ENCODE results near the gene LAMP2.
"Not testable (repeated sequence)": the region's sequence is repeated elsewhere in the genome, so short reads cannot be mapped to it uniquely, and the experiment has no call there.

LAMP2 gene

GRCh38 chrX:120468825-120469525 is at the start of gene LAMP2:
LAMP2 (minus strand) TSS chrX:120469296; CDS start chrX:120469169, 127 bp downstream.
- DNase-seq (ENCODE audit: low spot score) = peak; percentile 93

GRCh38 chrX:120517936-120518335 is 48.8 kb upstream of the LAMP2 start:
- DNase-seq (ENCODE audit: low spot score) = no peak

GRCh38 chrX:120514236-120514635 is 45.1 kb upstream of the LAMP2 start:
- no peak for DNase-seq (ENCODE audit: low spot score)

GRCh38 chrX:120512627-120513026 is 43.5 kb upstream of the LAMP2 start:
- no peak for DNase-seq (ENCODE audit: low spot score)

GRCh38 chrX:120512222-120512621 is 43.1 kb upstream of the LAMP2 start:
- no peak for DNase-seq (ENCODE audit: low spot score)

- no peak for DNase-seq (ENCODE audit: low spot score)
Observed at GRCh38 chrX:120504569-120504968, 35.5 kb upstream of the LAMP2 start.

GRCh38 chrX:120499301-120500072 is 30.4 kb upstream of the LAMP2 start:
- no peak for DNase-seq (ENCODE audit: low spot score)

- DNase-seq (ENCODE audit: low spot score) = not testable (repeated sequence)
Observed at GRCh38 chrX:120490119-120490518, 21.0 kb upstream of the LAMP2 start.

- DNase-seq (ENCODE audit: low spot score) = no peak
Observed at GRCh38 chrX:120486786-120487185, 17.7 kb upstream of the LAMP2 start.

- DNase-seq (ENCODE audit: low spot score) = peak; percentile 90
Observed at GRCh38 chrX:120485638-120486520, 16.8 kb upstream of the LAMP2 start.

- DNase-seq (ENCODE audit: low spot score) = peak; percentile 25
Observed at GRCh38 chrX:120485315-120485637, 16.2 kb upstream of the LAMP2 start.

- no peak for DNase-seq (ENCODE audit: low spot score)
Observed at GRCh38 chrX:120477453-120477852, 8.4 kb upstream of the LAMP2 start.

GRCh38 chrX:120476714-120477113 is 7.6 kb upstream of the LAMP2 start:
- DNase-seq (ENCODE audit: low spot score) = no peak

- not testable (repeated sequence) for DNase-seq (ENCODE audit: low spot score)
Observed at GRCh38 chrX:120475447-120475846, 6.4 kb upstream of the LAMP2 start.

GRCh38 chrX:120474085-120474484 is 5.0 kb upstream of the LAMP2 start:
- DNase-seq (ENCODE audit: low spot score) = no peak

- not testable (repeated sequence) for DNase-seq (ENCODE audit: low spot score)
Observed at GRCh38 chrX:120469657-120470056, 561 bp upstream of the LAMP2 start.

GRCh38 chrX:120468479-120468824 is 644 bp downstream of the LAMP2 start:
- DNase-seq (ENCODE audit: low spot score) = no peak

GRCh38 chrX:120468071-120468470 is 1.0 kb downstream of the LAMP2 start:
- no peak for DNase-seq (ENCODE audit: low spot score)

GRCh38 chrX:120464411-120464810 is 4.7 kb downstream of the LAMP2 start:
- no peak for DNase-seq (ENCODE audit: low spot score)

GRCh38 chrX:120463241-120463640 is 5.9 kb downstream of the LAMP2 start:
- DNase-seq (ENCODE audit: low spot score) = peak; percentile 58

- DNase-seq (ENCODE audit: low spot score) = no peak
Observed at GRCh38 chrX:120462370-120462769, 6.7 kb downstream of the LAMP2 start.

- DNase-seq (ENCODE audit: low spot score) = no peak
Observed at GRCh38 chrX:120459309-120459708, 9.8 kb downstream of the LAMP2 start.

- no peak for DNase-seq (ENCODE audit: low spot score)
Observed at GRCh38 chrX:120457766-120458180, 11.3 kb downstream of the LAMP2 start.
